ENCODE results near the gene SLC4A4. TPM values are rescaled to one million over a fixed set of nuclear protein-coding genes. Genes with fewer than 3 reads are reported as not detected.

Gene SLC4A4
- total RNA-seq, 1 donor from 2014 or later, result 4.9 TPM

DNA sequence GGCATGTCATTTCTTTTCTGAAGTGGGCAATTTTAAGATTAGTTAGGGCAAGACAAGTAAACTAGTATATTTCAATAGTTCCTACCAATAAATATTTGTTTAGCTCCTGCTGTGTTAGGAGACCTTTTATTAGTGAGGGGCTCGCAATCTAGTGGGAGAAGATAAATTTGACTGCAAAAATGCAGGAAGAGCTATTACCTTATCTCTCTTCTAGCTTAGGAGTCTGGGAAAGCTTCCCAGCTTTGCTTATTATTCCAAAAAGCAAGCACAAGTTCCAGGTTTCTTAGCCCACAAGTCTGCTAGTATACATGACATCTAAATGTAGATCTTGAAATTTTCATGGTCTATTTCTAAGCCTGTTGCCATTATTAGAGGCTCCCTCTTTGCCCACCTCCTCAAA, 254.0 kb downstream of the SLC4A4 start:
- Mint-ChIP-seq H3K36me3 (no peaks in the 10 kb centered on the region), H3K4me1 (peaks cover 29% of the 10 kb centered on the region), H3K9me3 (peaks cover 22% of the 10 kb centered on the region), H3K4me3 (no peak overlapping the region), H3K27ac (peak overlapping the region; percentile 68), H3K27me3 (ENCODE audit: low read depth) (no peaks in the 10 kb centered on the region)
- TF ChIP-seq, protein P1, sequence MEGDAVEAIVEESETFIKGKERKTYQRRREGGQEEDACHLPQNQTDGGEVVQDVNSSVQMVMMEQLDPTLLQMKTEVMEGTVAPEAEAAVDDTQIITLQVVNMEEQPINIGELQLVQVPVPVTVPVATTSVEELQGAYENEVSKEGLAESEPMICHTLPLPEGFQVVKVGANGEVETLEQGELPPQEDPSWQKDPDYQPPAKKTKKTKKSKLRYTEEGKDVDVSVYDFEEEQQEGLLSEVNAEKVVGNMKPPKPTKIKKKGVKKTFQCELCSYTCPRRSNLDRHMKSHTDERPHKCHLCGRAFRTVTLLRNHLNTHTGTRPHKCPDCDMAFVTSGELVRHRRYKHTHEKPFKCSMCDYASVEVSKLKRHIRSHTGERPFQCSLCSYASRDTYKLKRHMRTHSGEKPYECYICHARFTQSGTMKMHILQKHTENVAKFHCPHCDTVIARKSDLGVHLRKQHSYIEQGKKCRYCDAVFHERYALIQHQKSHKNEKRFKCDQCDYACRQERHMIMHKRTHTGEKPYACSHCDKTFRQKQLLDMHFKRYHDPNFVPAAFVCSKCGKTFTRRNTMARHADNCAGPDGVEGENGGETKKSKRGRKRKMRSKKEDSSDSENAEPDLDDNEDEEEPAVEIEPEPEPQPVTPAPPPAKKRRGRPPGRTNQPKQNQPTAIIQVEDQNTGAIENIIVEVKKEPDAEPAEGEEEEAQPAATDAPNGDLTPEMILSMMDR (IDR thresholded peaks at IDR 0.05; ENCODE audit: unreplicated experiment), result no peak
- no peak for DNase-seq (ENCODE audit: low spot score in 2 of 2, unreplicated experiment in 2 of 2)

DNA sequence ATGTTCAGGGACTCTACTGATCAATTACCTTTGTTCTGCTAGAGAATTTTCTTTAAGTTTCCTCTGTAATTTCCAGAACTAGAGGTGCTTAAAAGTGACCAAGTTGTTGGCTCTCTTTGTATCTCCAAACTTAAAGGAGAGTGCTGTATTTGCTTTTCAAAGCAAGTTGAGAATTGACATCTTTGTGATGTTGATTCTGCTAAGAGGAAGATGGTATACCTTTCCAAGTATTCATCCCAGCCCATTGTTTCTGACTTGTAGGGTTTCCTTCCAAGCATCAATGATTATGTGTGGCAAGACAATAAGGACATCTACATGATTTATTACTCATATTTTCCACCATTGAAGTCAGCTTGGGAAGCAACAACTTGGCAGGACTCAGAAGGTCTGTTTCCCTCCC, 254.5 kb downstream of the SLC4A4 start:
- H3K27me3 Mint-ChIP-seq (ENCODE audit: low read depth), result no peaks in the 10 kb centered on the region
- H3K36me3 Mint-ChIP-seq, result no peaks in the 10 kb centered on the region
- no peak for DNase-seq (ENCODE audit: low spot score in 2 of 2, unreplicated experiment in 2 of 2)
- H3K27ac Mint-ChIP-seq, result peak overlapping the region; percentile 68
- peaks cover 29% of the 10 kb centered on the region for H3K4me1 Mint-ChIP-seq
- no peak overlapping the region for H3K4me3 Mint-ChIP-seq
- TF ChIP-seq, protein P1 (IDR thresholded peaks at IDR 0.05; ENCODE audit: unreplicated experiment), result no peak
- H3K9me3 Mint-ChIP-seq, result peaks cover 17% of the 10 kb centered on the region

DNA sequence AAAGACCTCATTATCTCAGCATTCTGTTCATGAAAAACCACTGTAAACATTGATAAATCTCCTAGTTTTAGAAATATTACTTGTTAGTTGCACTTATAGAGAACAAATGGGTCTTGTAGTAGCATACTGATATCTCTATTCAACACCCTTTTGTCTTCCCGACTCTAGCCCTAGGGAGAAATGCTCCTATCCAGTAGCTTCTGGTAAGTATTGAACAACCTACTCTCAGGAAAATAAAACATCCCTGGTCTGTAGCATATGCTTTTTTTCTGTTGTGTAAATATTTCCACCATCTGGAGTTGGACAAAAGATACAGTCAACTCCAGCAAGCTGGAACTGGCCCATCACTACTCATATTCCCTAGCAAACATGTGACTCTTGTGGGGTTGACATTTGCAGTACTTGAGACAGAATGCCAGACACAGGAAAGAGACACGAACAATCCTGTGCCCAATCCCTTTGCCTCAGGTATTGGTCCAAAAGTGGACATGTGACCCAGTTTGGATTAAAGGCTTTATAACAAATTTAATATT, 256.8 kb downstream of the SLC4A4 start:
- Mint-ChIP-seq H3K4me1 (peaks cover 45% of the 10 kb centered on the region), H3K36me3 (no peaks in the 10 kb centered on the region), H3K27ac (peak overlapping the region; percentile 28), H3K27me3 (ENCODE audit: low read depth) (no peaks in the 10 kb centered on the region), H3K9me3 (peaks cover 3% of the 10 kb centered on the region), H3K4me3 (no peak overlapping the region)
- TF ChIP-seq, protein P1 (IDR thresholded peaks at IDR 0.05; ENCODE audit: unreplicated experiment), result no peak
- DNase-seq (ENCODE audit: low spot score in 2 of 2, unreplicated experiment in 2 of 2), result no peak

DNA sequence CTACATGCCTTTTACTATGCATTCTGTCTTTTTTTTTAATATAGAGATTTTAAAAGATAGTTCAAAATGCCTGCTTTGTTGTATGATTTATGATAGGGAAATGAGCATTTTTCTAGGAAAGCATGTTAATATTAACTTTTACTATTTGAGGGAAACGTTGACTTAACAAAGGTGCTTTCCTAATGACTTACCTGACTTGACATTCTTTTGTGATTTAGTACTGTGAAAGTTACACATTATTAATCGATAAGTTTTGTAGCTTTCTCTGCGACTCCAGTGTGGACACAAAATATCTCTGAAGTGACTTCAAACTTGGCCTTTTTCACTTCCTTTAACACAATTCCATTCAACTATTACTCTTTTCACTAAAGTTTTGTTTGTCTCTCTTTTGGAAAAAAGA, 260.8 kb downstream of the SLC4A4 start:
- H3K9me3 Mint-ChIP-seq, result peaks cover 3% of the 10 kb centered on the region
- H3K27me3 Mint-ChIP-seq (ENCODE audit: low read depth), result no peaks in the 10 kb centered on the region
- no peaks in the 10 kb centered on the region for H3K36me3 Mint-ChIP-seq
- peaks cover 24% of the 10 kb centered on the region for H3K4me1 Mint-ChIP-seq
- TF ChIP-seq, protein P1 (IDR thresholded peaks at IDR 0.05; ENCODE audit: unreplicated experiment), result no peak
- H3K4me3 Mint-ChIP-seq, result no peak overlapping the region
- H3K27ac Mint-ChIP-seq, result no peak overlapping the region
- no peak for DNase-seq (ENCODE audit: low spot score in 2 of 2, unreplicated experiment in 2 of 2)

DNA sequence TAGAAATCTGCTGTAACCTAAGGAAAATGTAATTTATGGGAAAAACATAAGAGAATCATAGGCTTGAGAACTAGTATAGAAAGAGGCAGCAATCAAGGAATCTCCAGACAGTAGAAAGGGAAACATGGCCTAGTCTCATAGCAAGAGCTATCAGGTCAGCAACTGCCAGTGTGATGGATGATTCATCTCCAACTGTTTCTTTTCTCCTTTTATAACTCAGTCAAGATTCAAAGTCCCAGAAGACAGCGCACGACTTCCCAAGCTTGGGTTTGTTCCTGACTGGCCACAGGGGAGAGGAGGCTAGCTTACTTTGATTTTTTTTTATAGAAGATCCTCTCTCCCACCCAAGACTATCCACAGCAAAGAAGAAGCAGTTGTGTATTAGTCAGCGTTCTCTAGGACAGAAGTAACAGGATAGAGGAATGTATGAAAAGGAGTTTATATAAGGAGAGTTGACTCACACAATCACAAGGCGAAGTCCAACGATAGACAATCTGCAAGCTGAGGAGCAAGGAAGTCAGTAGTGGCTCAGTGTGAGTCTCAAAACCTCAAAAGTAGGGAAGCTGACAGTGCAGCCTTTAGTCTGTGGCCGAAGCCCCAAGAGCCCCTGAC, 263.6 kb downstream of the SLC4A4 start:
- Mint-ChIP-seq H3K27me3 (ENCODE audit: low read depth) (no peaks in the 10 kb centered on the region), H3K27ac (no peak overlapping the region), H3K4me3 (no peak overlapping the region), H3K4me1 (peaks cover 19% of the 10 kb centered on the region), H3K9me3 (peaks cover 4% of the 10 kb centered on the region), H3K36me3 (no peaks in the 10 kb centered on the region)
- TF ChIP-seq, protein P1 (IDR thresholded peaks at IDR 0.05; ENCODE audit: unreplicated experiment), result no peak
- no peak for DNase-seq (ENCODE audit: low spot score in 2 of 2, unreplicated experiment in 2 of 2)

Data from mesothelial cell of epicardium (in vitro differentiated cells).